Stimulated activated memory B cell treated with anti-CD40 and anti-IgM and Interleukin-4, amounts not matched to agents 10 μg/mL and 1 μg/mL and 100 μg/mL, for 72 hours (primary cell): ENCODE results near the gene GALNT12.
A peak's percentile ranks its signal among the peaks of the same experiment; 100 is the strongest.

Experiments used
- ATAC-seq: fragments of 150-1000 bp; cut with Tn5 transposase; 2 replicates; pipeline ENCODE4 v1.10.0; 2021
- H3K27ac Mint-ChIP-seq: one replicate; pipeline ENCODE4 v1.8.0; 2022; ENCODE audit warnings: mild to moderate bottlenecking, mixed read lengths
- H3K27me3 Mint-ChIP-seq: one replicate; pipeline ENCODE4 v1.8.0; 2022; ENCODE audit warnings: mixed read lengths
- H3K36me3 Mint-ChIP-seq: one replicate; pipeline ENCODE4 v1.8.0; 2022; ENCODE audit warnings: mixed read lengths
- H3K4me1 Mint-ChIP-seq: one replicate; pipeline ENCODE4 v1.8.0; 2022; ENCODE audit warnings: mixed read lengths
- H3K4me3 Mint-ChIP-seq: one replicate; pipeline ENCODE4 v1.8.0; 2022; ENCODE audit warnings: mild to moderate bottlenecking, moderate library complexity, mixed read lengths
- H3K9me3 Mint-ChIP-seq: one replicate; pipeline ENCODE4 v1.8.0; 2022; ENCODE audit warnings: mixed read lengths

GALNT12 gene

GRCh38 chr9:98831696-98832095, 24.2 kb downstream of the GALNT12 start:
- peaks cover 24% of the 10 kb centered on the region for H3K36me3 Mint-ChIP-seq
- H3K27me3 Mint-ChIP-seq, result no peaks in the 10 kb centered on the region
- H3K4me1 Mint-ChIP-seq, result no peaks in the 10 kb centered on the region
- ATAC-seq, result no peak
- no peaks in the 10 kb centered on the region for H3K9me3 Mint-ChIP-seq
- H3K4me3 Mint-ChIP-seq, result no peak overlapping the region
- no peak overlapping the region for H3K27ac Mint-ChIP-seq

GRCh38 chr9:98832768-98833089, 25.3 kb downstream of the GALNT12 start:
- no peaks in the 10 kb centered on the region for H3K4me1 Mint-ChIP-seq
- H3K27ac Mint-ChIP-seq, result no peak overlapping the region
- ATAC-seq, result no peak
- no peaks in the 10 kb centered on the region for H3K27me3 Mint-ChIP-seq
- H3K36me3 Mint-ChIP-seq, result peaks cover 18% of the 10 kb centered on the region
- no peak overlapping the region for H3K4me3 Mint-ChIP-seq
- H3K9me3 Mint-ChIP-seq, result no peaks in the 10 kb centered on the region

DNA sequence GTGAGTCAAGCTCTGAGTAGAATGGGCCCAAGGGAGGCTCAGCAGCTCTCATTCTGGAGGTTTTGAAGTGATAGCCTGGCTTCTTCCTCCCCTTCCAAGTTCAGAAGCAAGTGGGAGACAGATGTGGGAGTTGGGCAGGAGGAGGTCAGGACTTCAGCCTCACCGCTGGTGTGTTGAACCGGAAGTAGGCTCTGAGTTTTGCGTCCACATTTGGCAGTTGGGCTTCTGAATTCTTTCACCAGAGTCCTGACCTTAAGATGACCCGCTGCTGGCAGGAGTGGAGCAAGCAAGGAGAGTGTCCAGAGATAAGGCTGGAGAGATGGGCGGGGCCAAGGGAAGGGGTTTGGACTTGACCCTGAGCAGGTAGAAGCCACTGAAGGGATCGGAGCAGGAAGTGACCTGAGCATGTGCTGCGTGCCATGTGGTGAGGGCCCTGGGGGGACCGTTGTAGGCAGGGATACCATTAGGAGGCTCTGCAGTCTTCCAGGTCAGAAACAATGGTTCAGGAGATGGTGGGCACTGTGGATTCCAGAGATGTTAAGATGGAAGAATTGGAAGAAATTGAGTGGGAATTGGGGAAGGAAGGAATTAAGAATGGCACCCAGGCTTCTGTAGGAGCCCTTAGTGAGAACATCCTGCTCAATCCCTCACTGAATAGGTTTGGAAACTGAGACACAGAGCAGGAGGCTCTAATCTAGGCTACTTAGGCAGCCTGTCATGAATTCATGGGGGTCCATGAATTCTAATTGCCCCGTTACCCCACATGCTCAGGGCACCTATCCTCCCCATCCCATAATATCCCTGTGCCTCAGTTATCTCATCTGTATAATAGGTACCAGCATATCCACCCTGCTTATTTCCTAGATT, 25.9 kb downstream of the GALNT12 start:
- Mint-ChIP-seq H3K4me3 (no peak overlapping the region), H3K36me3 (peaks cover 21% of the 10 kb centered on the region), H3K27me3 (no peaks in the 10 kb centered on the region), H3K4me1 (no peaks in the 10 kb centered on the region), H3K9me3 (no peaks in the 10 kb centered on the region), H3K27ac (no peak overlapping the region)
- no peak for ATAC-seq

GRCh38 chr9:98834386-98834785, 26.9 kb downstream of the GALNT12 start:
- no peaks in the 10 kb centered on the region for H3K9me3 Mint-ChIP-seq
- no peaks in the 10 kb centered on the region for H3K27me3 Mint-ChIP-seq
- H3K36me3 Mint-ChIP-seq, result peaks cover 25% of the 10 kb centered on the region
- H3K4me3 Mint-ChIP-seq, result no peak overlapping the region
- no peak overlapping the region for H3K27ac Mint-ChIP-seq
- H3K4me1 Mint-ChIP-seq, result no peaks in the 10 kb centered on the region
- ATAC-seq, result no peak

DNA sequence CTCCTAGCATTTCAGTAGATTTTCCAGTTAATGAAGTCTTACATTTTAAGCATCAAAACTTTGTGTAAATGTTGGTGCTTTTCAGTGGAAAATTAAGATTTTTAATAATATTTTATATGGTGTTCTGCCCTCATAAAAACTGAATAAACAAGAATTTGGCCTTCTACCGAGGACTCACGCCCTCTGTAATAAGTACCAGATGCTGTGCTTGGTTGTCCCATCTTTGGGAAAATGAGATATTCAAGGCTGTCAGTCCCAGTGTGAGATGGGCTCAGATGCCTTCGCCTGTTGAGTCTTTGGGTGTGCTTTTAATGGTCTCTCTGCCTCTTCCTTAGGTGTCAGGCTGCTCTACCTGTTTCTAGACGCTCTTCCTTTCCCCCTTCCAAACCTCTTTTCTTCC, 28.7 kb downstream of the GALNT12 start:
- H3K36me3 Mint-ChIP-seq, result peaks cover 31% of the 10 kb centered on the region
- H3K27ac Mint-ChIP-seq, result no peak overlapping the region
- no peaks in the 10 kb centered on the region for H3K9me3 Mint-ChIP-seq
- H3K4me3 Mint-ChIP-seq, result no peak overlapping the region
- no peak for ATAC-seq
- H3K27me3 Mint-ChIP-seq, result no peaks in the 10 kb centered on the region
- H3K4me1 Mint-ChIP-seq, result no peaks in the 10 kb centered on the region

- H3K27me3 Mint-ChIP-seq, result no peaks in the 10 kb centered on the region
- no peak overlapping the region for H3K4me3 Mint-ChIP-seq
- no peak for ATAC-seq
- H3K36me3 Mint-ChIP-seq, result peaks cover 25% of the 10 kb centered on the region
- no peak overlapping the region for H3K27ac Mint-ChIP-seq
- no peaks in the 10 kb centered on the region for H3K4me1 Mint-ChIP-seq
- no peaks in the 10 kb centered on the region for H3K9me3 Mint-ChIP-seq
Measured at GRCh38 chr9:98837516-98837915, 30.0 kb downstream of the GALNT12 start.

- Mint-ChIP-seq H3K4me1 (no peaks in the 10 kb centered on the region), H3K27me3 (no peaks in the 10 kb centered on the region), H3K36me3 (peaks cover 20% of the 10 kb centered on the region), H3K27ac (no peak overlapping the region), H3K4me3 (no peak overlapping the region), H3K9me3 (no peaks in the 10 kb centered on the region)
- ATAC-seq, result no peak
Measured at GRCh38 chr9:98838155-98838867, 30.8 kb downstream of the GALNT12 start.

DNA sequence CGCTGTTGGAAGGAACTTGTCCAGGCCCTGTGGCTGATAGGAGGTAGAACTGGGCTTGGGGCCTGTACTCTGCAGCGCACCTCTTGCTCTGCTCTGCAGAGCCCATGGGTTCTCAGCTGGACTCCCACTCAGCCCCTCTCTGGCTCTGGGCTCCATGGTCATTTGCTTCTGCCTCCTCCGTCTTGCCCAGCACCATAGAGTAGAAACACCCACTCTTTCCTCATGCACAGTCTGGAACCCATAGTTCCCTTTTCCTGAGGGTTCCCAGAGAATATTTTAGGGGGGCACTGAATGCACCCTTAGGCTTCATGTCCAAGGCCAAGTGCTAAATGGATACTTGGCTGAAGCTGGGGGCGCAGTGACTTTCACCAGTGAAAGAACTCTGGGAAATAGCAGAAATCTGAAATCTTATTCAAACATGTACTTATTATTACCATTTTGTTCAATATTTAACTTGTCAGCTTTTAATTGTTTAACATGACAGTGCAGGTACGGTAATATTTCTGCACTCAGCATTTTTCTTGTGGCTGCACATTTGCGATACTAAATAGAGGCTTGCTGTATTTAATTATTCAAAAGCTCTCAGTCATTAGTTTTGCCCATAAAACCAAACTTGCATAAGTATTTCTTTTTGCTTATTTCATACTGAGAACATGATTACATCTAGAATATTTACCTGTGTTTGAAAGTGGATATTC, 31.5 kb downstream of the GALNT12 start:
- H3K27ac Mint-ChIP-seq, result no peak overlapping the region
- no peaks in the 10 kb centered on the region for H3K27me3 Mint-ChIP-seq
- no peaks in the 10 kb centered on the region for H3K4me1 Mint-ChIP-seq
- H3K4me3 Mint-ChIP-seq, result no peak overlapping the region
- ATAC-seq, result no peak
- H3K36me3 Mint-ChIP-seq, result peaks cover 20% of the 10 kb centered on the region
- H3K9me3 Mint-ChIP-seq, result no peaks in the 10 kb centered on the region

- Mint-ChIP-seq H3K4me1 (no peaks in the 10 kb centered on the region), H3K27ac (no peak overlapping the region), H3K36me3 (peaks cover 20% of the 10 kb centered on the region), H3K4me3 (no peak overlapping the region), H3K27me3 (no peaks in the 10 kb centered on the region), H3K9me3 (no peaks in the 10 kb centered on the region)
- ATAC-seq, result no peak
Measured at GRCh38 chr9:98839724-98840123, 32.3 kb downstream of the GALNT12 start.

- H3K27ac Mint-ChIP-seq, result no peak overlapping the region
- H3K27me3 Mint-ChIP-seq, result no peaks in the 10 kb centered on the region
- H3K9me3 Mint-ChIP-seq, result no peaks in the 10 kb centered on the region
- H3K4me1 Mint-ChIP-seq, result no peaks in the 10 kb centered on the region
- H3K36me3 Mint-ChIP-seq, result peaks cover 25% of the 10 kb centered on the region
- no peak overlapping the region for H3K4me3 Mint-ChIP-seq
- ATAC-seq, result no peak
Measured at GRCh38 chr9:98842510-98842909, 35.0 kb downstream of the GALNT12 start.

GRCh38 chr9:98846081-98846480, 38.6 kb downstream of the GALNT12 start:
- Mint-ChIP-seq H3K4me3 (no peak overlapping the region), H3K36me3 (peaks cover 13% of the 10 kb centered on the region), H3K9me3 (no peaks in the 10 kb centered on the region), H3K27me3 (no peaks in the 10 kb centered on the region), H3K4me1 (no peaks in the 10 kb centered on the region), H3K27ac (no peak overlapping the region)
- ATAC-seq, result no peak

- Mint-ChIP-seq H3K36me3 (peaks cover 10% of the 10 kb centered on the region), H3K4me3 (no peak overlapping the region), H3K4me1 (no peaks in the 10 kb centered on the region), H3K9me3 (no peaks in the 10 kb centered on the region), H3K27ac (no peak overlapping the region), H3K27me3 (no peaks in the 10 kb centered on the region)
- no peak for ATAC-seq
Measured at GRCh38 chr9:98846879-98847278, 39.4 kb downstream of the GALNT12 start.

GRCh38 chr9:98848450-98849149, 41.1 kb downstream of the GALNT12 start:
- Mint-ChIP-seq H3K4me1 (no peaks in the 10 kb centered on the region), H3K27me3 (no peaks in the 10 kb centered on the region), H3K4me3 (no peak overlapping the region), H3K9me3 (no peaks in the 10 kb centered on the region), H3K27ac (no peak overlapping the region), H3K36me3 (peaks cover 10% of the 10 kb centered on the region)
- peak; percentile 90 for ATAC-seq

DNA sequence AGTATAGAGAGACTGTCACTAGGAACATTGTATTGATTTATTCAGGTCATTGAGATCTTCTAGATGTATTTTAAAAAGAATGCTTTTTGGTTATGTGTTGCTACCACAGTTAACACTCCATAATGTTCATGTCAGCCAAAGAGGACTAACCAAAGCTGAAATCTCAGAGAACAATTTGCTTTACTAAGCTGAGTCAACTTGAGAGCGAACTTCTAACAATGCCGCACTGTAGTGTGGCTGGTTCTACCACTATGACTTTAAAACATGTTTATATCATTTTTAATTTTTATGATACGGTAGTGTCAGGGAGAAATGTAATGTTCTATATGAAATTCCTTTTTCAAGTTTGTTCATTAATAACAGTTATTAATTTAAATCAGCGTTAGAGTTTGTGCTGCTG, 42.1 kb downstream of the GALNT12 start:
- Mint-ChIP-seq H3K9me3 (no peaks in the 10 kb centered on the region), H3K4me1 (no peaks in the 10 kb centered on the region), H3K27ac (no peak overlapping the region), H3K27me3 (no peaks in the 10 kb centered on the region), H3K4me3 (no peak overlapping the region), H3K36me3 (peaks cover 10% of the 10 kb centered on the region)
- no peak for ATAC-seq
